ENCODE measurements around the gene IQGAP3.

Gene IQGAP3

DNA sequence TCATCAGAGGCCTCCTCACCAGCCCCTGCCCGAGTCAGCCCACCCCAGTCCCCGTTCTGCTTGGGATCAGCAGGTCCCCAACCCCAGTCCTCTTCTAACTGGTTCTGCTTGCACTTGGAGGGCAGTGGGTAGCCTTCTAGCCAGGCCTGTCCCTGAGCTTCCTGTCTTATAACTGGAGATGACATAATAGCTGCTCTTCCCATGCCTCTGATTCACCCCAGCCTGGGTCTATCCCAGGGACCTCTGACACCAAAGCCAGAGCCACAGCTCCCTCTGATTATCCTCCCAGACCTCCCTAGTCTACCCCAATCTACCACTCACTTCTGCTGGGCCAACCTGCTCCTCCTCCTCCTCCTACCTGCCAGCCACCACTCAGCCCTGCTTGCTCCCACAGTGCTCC is 31.4 kb downstream of the IQGAP3 start:
- H2AFZ ChIP-seq (ENCODE audit: low read length): no peak overlapping the region
- H3K9me2 ChIP-seq (replicated peaks; ENCODE audit: insufficient read depth, low read length): no peaks in the 10 kb centered on the region
- no peaks in the 10 kb centered on the region for H3K9me3 ChIP-seq (replicated peaks; ENCODE audit: insufficient read depth, low read length)
- no peak overlapping the region for H3K4me2 ChIP-seq (ENCODE audit: low read depth, low read length)
- no peaks in the 10 kb centered on the region for H3K36me3 ChIP-seq (replicated peaks; ENCODE audit: insufficient read depth, low read length)
- no peak overlapping the region for H3K9ac ChIP-seq (ENCODE audit: low read length)
- no peaks in the 10 kb centered on the region for H3F3A ChIP-seq (ENCODE audit: insufficient read depth, low read length)
- no peak for TF ChIP-seq EZH2 (optimal IDR thresholded peaks at IDR 0.05; ENCODE audit: low read depth, low read length)
- TF ChIP-seq, protein P1, sequence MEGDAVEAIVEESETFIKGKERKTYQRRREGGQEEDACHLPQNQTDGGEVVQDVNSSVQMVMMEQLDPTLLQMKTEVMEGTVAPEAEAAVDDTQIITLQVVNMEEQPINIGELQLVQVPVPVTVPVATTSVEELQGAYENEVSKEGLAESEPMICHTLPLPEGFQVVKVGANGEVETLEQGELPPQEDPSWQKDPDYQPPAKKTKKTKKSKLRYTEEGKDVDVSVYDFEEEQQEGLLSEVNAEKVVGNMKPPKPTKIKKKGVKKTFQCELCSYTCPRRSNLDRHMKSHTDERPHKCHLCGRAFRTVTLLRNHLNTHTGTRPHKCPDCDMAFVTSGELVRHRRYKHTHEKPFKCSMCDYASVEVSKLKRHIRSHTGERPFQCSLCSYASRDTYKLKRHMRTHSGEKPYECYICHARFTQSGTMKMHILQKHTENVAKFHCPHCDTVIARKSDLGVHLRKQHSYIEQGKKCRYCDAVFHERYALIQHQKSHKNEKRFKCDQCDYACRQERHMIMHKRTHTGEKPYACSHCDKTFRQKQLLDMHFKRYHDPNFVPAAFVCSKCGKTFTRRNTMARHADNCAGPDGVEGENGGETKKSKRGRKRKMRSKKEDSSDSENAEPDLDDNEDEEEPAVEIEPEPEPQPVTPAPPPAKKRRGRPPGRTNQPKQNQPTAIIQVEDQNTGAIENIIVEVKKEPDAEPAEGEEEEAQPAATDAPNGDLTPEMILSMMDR (IDR thresholded peaks at IDR 0.05; ENCODE audit: low read length): no peak
- TF ChIP-seq EZH2phosphoT487 (IDR thresholded peaks at IDR 0.05; ENCODE audit: low read length): no peak
- H3K27ac ChIP-seq (ENCODE audit: low read length): no peak overlapping the region
- no peaks in the 10 kb centered on the region for H3K4me1 ChIP-seq (ENCODE audit: low read length)
- H4K20me1 ChIP-seq (ENCODE audit: insufficient read depth, low read length): no peaks in the 10 kb centered on the region
- no peaks in the 10 kb centered on the region for H3K27me3 ChIP-seq (replicated peaks; ENCODE audit: insufficient read depth, low read length)
- H3K79me2 ChIP-seq (ENCODE audit: low read length): no peaks in the 10 kb centered on the region
- DNase-seq: no peak
- H3K4me3 ChIP-seq (ENCODE audit: low read length): no peak overlapping the region

DNA sequence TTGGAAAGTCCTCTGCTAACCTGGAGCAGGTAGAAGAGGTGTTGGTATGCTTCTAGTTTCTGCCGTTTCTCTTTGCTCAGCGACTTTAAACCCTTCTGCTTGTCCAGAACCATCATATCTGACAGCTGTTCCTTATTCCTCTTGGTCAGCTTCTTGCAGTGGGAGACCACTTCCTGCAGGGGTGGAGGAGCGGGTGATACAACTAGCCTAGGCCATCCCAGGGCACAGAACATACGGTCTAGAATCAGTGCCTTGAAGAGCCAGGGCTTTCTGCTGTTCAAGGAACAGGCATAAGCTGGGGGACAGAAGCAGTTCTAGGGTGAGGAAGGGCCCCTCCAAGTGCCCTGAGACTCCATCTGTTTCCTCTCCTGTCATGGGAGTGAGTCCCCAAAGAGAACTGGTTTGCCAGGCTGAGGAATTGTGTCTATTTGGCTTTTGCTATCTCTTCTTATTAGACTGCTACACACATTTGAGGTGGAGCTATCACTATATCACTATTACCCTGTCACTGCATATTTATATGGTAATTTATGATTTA is 32.5 kb downstream of the IQGAP3 start:
- H2AFZ ChIP-seq (ENCODE audit: low read length): no peak overlapping the region
- no peak for TF ChIP-seq EZH2 (optimal IDR thresholded peaks at IDR 0.05; ENCODE audit: low read depth, low read length)
- TF ChIP-seq, protein P1 (IDR thresholded peaks at IDR 0.05; ENCODE audit: low read length): no peak
- TF ChIP-seq EZH2phosphoT487 (IDR thresholded peaks at IDR 0.05; ENCODE audit: low read length): no peak
- no peaks in the 10 kb centered on the region for H3K36me3 ChIP-seq (replicated peaks; ENCODE audit: insufficient read depth, low read length)
- no peak overlapping the region for H3K4me3 ChIP-seq (ENCODE audit: low read length)
- H4K20me1 ChIP-seq (ENCODE audit: insufficient read depth, low read length): no peaks in the 10 kb centered on the region
- H3K79me2 ChIP-seq (ENCODE audit: low read length): no peaks in the 10 kb centered on the region
- no peak overlapping the region for H3K4me2 ChIP-seq (ENCODE audit: low read depth, low read length)
- no peaks in the 10 kb centered on the region for H3F3A ChIP-seq (ENCODE audit: insufficient read depth, low read length)
- H3K4me1 ChIP-seq (ENCODE audit: low read length): no peaks in the 10 kb centered on the region
- no peaks in the 10 kb centered on the region for H3K27me3 ChIP-seq (replicated peaks; ENCODE audit: insufficient read depth, low read length)
- H3K27ac ChIP-seq (ENCODE audit: low read length): no peak overlapping the region
- H3K9ac ChIP-seq (ENCODE audit: low read length): no peak overlapping the region
- no peaks in the 10 kb centered on the region for H3K9me3 ChIP-seq (replicated peaks; ENCODE audit: insufficient read depth, low read length)
- no peak for DNase-seq
- no peaks in the 10 kb centered on the region for H3K9me2 ChIP-seq (replicated peaks; ENCODE audit: insufficient read depth, low read length)

DNA sequence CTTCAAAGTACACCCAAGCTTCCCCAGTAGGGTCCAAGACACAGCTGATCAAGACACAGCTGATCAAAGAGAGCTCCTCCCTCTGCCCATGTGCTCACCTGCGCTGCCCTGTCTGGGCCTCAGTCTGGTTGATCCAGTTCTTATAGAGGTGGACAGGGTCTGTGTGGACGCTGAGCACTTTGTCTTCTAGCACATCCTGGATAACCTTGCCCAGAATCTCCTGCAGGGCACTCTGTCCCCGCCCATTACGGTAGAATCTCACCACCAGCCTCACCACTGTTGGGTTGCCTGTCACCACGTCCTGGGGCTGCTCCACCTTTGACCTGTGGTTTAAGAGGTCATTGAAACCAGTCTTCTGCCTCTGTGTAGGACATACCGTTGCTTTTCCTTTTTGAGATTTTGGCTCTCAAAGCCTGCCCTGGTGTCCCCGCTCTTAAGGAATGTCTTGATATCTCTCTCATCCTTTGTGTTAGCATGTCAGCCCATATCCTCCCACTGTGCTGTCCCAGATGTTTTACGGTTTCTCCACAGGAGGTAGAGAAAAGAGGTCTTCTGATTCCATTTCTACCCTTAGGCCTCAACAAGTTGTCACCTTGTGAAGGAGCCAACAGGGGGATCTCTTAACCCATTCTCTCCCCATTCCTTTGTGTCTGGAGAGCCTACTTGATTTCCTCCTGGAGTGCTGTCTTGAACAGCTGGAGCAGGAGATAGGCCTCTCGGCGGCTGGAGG is 33.5 kb downstream of the IQGAP3 start:
- H3K4me1 ChIP-seq (ENCODE audit: low read length): no peaks in the 10 kb centered on the region
- no peaks in the 10 kb centered on the region for H3K9me3 ChIP-seq (replicated peaks; ENCODE audit: insufficient read depth, low read length)
- no peaks in the 10 kb centered on the region for H3K9me2 ChIP-seq (replicated peaks; ENCODE audit: insufficient read depth, low read length)
- H2AFZ ChIP-seq (ENCODE audit: low read length): no peak overlapping the region
- no peak for DNase-seq
- H4K20me1 ChIP-seq (ENCODE audit: insufficient read depth, low read length): no peaks in the 10 kb centered on the region
- TF ChIP-seq EZH2phosphoT487 (IDR thresholded peaks at IDR 0.05; ENCODE audit: low read length) (no peak), EZH2 (optimal IDR thresholded peaks at IDR 0.05; ENCODE audit: low read depth, low read length) (no peak)
- TF ChIP-seq, protein P1 (IDR thresholded peaks at IDR 0.05; ENCODE audit: low read length): no peak
- H3K36me3 ChIP-seq (replicated peaks; ENCODE audit: insufficient read depth, low read length): no peaks in the 10 kb centered on the region
- H3K27me3 ChIP-seq (replicated peaks; ENCODE audit: insufficient read depth, low read length): no peaks in the 10 kb centered on the region
- H3K4me3 ChIP-seq (ENCODE audit: low read length): no peak overlapping the region
- no peak overlapping the region for H3K27ac ChIP-seq (ENCODE audit: low read length)
- H3K9ac ChIP-seq (ENCODE audit: low read length): no peak overlapping the region
- no peak overlapping the region for H3K4me2 ChIP-seq (ENCODE audit: low read depth, low read length)
- no peaks in the 10 kb centered on the region for H3F3A ChIP-seq (ENCODE audit: insufficient read depth, low read length)
- H3K79me2 ChIP-seq (ENCODE audit: low read length): no peaks in the 10 kb centered on the region
